Keratinocyte (primary cell): ENCODE results near the gene EXD3. TPM values are rescaled to one million over a fixed set of nuclear protein-coding genes. Genes with fewer than 3 reads are reported as not detected.

Experiments used
- DNase-seq: peaks from one replicate; pipeline ENCODE4 v3.0.0-alpha.2; 2011; ENCODE audit warnings: low read depth, missing footprints, low spot score
- FAIRE-seq: peaks from 2 replicates; lab custom pipeline; 2011; peaks lifted over from hg19 to GRCh38; lab: Jason Lieb, UNC
- H2AFZ ChIP-seq: 2 replicates; pipeline ENCODE4 v1.6.0; 2012; ENCODE audit warnings: low read length, control low read depth, inconsistent platforms; ENCODE audit not compliant: control insufficient read depth
- H3K27ac ChIP-seq: 2 replicates; pipeline ENCODE4 v1.5.1; 2011; ENCODE audit warnings: low read length; ENCODE audit not compliant: control insufficient read depth, insufficient read depth
- H3K27me3 ChIP-seq: 3 replicates; pipeline ENCODE4 v1.6.0; 2011; ENCODE audit warnings: low read length; ENCODE audit not compliant: control insufficient read depth, insufficient read depth; ENCODE audit errors: extremely low read depth
- H3K36me3 ChIP-seq, 2 experiments: 2 replicates in 1 of 2; 3 replicates in 1 of 2; pipeline ENCODE4 v1.5.1; 2011; ENCODE audit warnings: low read length in 2 of 2, mild to moderate bottlenecking in 1 of 2; ENCODE audit not compliant: control insufficient read depth in 2 of 2, insufficient read depth in 2 of 2; ENCODE audit errors: extremely low read depth in 1 of 2
- H3K4me1 ChIP-seq: 3 replicates; pipeline ENCODE4 v1.5.1; 2011; ENCODE audit warnings: low read length; ENCODE audit not compliant: control insufficient read depth, insufficient read depth; ENCODE audit errors: extremely low read depth
- H3K4me2 ChIP-seq: 3 replicates; pipeline ENCODE4 v1.6.0; 2011; ENCODE audit warnings: low read depth, low read length; ENCODE audit not compliant: control insufficient read depth, insufficient read depth; ENCODE audit errors: extremely low read depth
- H3K4me3 ChIP-seq, 3 experiments: fragments of 200-600 bp in 1 of 3; sonication (generic) in 1 of 3; 2 replicates in 2 of 3; 3 replicates in 1 of 3; pipeline ENCODE4 v1.5.1; 2011 to 2016; ENCODE audit warnings: low read length in 3 of 3, mild to moderate bottlenecking in 3 of 3, control low read depth in 2 of 3, inconsistent platforms in 1 of 3, low read depth in 1 of 3, mixed read lengths in 1 of 3, mixed run types in 1 of 3, moderate library complexity in 1 of 3; ENCODE audit not compliant: control insufficient read depth in 2 of 3, insufficient read depth in 2 of 3; ENCODE audit errors: extremely low read depth in 1 of 3
- H3K79me2 ChIP-seq: 2 replicates; pipeline ENCODE4 v1.6.0; 2012; ENCODE audit warnings: low read length; ENCODE audit not compliant: control insufficient read depth, insufficient read depth
- H3K9ac ChIP-seq: 3 replicates; pipeline ENCODE4 v1.6.0; 2011; ENCODE audit warnings: low read length; ENCODE audit not compliant: control insufficient read depth, insufficient read depth; ENCODE audit errors: extremely low read depth
- H3K9me1 ChIP-seq: 3 replicates; pipeline ENCODE4 v1.6.0; 2011; ENCODE audit warnings: low read length; ENCODE audit not compliant: control insufficient read depth, insufficient read depth; ENCODE audit errors: extremely low read depth
- H3K9me3 ChIP-seq: 2 replicates; pipeline ENCODE4 v1.5.1; 2012; ENCODE audit warnings: low read depth, low read length; ENCODE audit not compliant: control insufficient read depth
- H4K20me1 ChIP-seq: 3 replicates; pipeline ENCODE4 v1.6.0; 2011; ENCODE audit warnings: low read length; ENCODE audit not compliant: control insufficient read depth, insufficient read depth; ENCODE audit errors: extremely low read depth
- EZH2 ChIP-seq: IDR thresholded peaks from one replicate; pipeline ENCODE4 v1.6.1; 2012; ENCODE audit warnings: inconsistent platforms, mild to moderate bottlenecking, low read length, moderate library complexity
- dilution Hi-C: fragments of 300-500 bp; cut with MboI; formaldehyde crosslinking; loops from one replicate; pipeline ENCODE4 v1.7.0; 2020; ENCODE audit warnings: low sequenced_read_pairs; ENCODE audit not compliant: extremely low pct_ligation_motif_present
- polyA plus RNA-seq, 5 experiments: library from polyadenylated mRNA; depleted of rRNA in 3 of 5; stranded (reverse) in 3 of 5; stranded (forward) in 1 of 5; unstranded in 1 of 5; fragments of >200 nt; gene quantifications; 1 replicate in 1 of 5; 2 replicates in 3 of 5; 3 replicates in 1 of 5; pipeline versions ENCODE4 v1.2.1 to v1.2.3, GENCODE V29; 2011 to 2012; ENCODE audit warnings: missing spikeins in 2 of 5, low read depth in 1 of 5, low replicate concordance in 1 of 5
- TF ChIP-seq, protein P1 (sequence below), 3 experiments: IDR thresholded peaks in 1 of 3; conservative IDR thresholded peaks in 1 of 3; optimal IDR thresholded peaks in 1 of 3; 2 replicates in 2 of 3; 3 replicates in 1 of 3; pipeline versions ENCODE3 to v1.5.1; 2011; ENCODE audit warnings: low read length in 3 of 3, mild to moderate bottlenecking in 3 of 3, moderate library complexity in 2 of 3, control low read depth in 1 of 3, inconsistent platforms in 1 of 3; ENCODE audit not compliant: insufficient read depth in 2 of 3; ENCODE audit errors: extremely low read depth in 1 of 3

EXD3 gene
- polyA plus RNA-seq, 1 donor (not counting 4 experiments of a cell fraction or from before 2014, with no cell fraction given) = 1.5 TPM

DNA sequence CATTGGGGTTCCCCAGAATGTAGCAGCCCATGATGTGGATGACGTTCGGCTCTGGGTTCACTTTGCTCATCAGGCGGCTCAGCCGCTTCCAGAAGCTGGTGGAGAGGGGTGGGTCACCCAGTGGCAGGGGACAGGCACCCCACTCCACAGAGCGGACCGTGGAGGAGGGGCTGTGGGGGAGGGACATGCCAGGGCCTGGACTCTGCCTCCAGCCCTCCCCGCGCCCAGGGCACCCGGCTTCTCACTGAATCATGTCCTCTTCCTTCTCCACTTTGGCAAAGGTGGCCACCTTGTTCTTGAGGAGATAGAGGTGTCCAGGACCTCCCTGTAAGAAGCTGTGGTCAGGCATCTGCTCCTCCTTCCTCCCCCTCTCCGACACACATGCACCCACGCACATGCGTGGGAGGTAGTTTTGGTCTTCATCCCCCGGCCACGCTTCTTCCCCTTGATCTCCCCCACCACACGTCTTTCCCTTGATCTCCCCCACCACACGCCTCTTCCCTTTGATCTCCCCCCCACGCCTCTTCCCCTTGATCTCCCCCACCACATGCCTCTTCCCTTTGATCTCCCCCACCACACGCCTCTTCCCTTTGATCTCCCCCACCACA is 27.1 kb upstream of the EXD3 start:
- H4K20me1 ChIP-seq = peaks cover 5% of the 10 kb centered on the region
- H3K4me3 ChIP-seq = no peak overlapping the region
- no peak overlapping the region for H2AFZ ChIP-seq
- TF ChIP-seq EZH2 = no peak
- TF ChIP-seq, protein P1, sequence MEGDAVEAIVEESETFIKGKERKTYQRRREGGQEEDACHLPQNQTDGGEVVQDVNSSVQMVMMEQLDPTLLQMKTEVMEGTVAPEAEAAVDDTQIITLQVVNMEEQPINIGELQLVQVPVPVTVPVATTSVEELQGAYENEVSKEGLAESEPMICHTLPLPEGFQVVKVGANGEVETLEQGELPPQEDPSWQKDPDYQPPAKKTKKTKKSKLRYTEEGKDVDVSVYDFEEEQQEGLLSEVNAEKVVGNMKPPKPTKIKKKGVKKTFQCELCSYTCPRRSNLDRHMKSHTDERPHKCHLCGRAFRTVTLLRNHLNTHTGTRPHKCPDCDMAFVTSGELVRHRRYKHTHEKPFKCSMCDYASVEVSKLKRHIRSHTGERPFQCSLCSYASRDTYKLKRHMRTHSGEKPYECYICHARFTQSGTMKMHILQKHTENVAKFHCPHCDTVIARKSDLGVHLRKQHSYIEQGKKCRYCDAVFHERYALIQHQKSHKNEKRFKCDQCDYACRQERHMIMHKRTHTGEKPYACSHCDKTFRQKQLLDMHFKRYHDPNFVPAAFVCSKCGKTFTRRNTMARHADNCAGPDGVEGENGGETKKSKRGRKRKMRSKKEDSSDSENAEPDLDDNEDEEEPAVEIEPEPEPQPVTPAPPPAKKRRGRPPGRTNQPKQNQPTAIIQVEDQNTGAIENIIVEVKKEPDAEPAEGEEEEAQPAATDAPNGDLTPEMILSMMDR (optimal IDR thresholded peaks at IDR 0.05 in 1 of 3, IDR thresholded peaks at IDR 0.05 in 1 of 3, conservative IDR thresholded peaks at IDR 0.05 in 1 of 3; ENCODE audit: extremely low read depth in 1 of 3, insufficient read depth in 2 of 3, low read length in 3 of 3) = no peak
- no peaks in the 10 kb centered on the region for H3K79me2 ChIP-seq
- H3K9ac ChIP-seq = no peak overlapping the region
- H3K27ac ChIP-seq = no peak overlapping the region
- peaks cover 18% of the 10 kb centered on the region for H3K4me1 ChIP-seq
- H3K4me2 ChIP-seq = no peak overlapping the region
- no peak for DNase-seq
- dilution Hi-C loops = no loop called here
- H3K9me3 ChIP-seq = no peaks in the 10 kb centered on the region
- H3K36me3 ChIP-seq = peaks cover 8 to 14% of the 10 kb centered on the region in 2 experiments
- H3K9me1 ChIP-seq = no peaks in the 10 kb centered on the region
- H3K27me3 ChIP-seq = no peaks in the 10 kb centered on the region
- no peak for FAIRE-seq

DNA sequence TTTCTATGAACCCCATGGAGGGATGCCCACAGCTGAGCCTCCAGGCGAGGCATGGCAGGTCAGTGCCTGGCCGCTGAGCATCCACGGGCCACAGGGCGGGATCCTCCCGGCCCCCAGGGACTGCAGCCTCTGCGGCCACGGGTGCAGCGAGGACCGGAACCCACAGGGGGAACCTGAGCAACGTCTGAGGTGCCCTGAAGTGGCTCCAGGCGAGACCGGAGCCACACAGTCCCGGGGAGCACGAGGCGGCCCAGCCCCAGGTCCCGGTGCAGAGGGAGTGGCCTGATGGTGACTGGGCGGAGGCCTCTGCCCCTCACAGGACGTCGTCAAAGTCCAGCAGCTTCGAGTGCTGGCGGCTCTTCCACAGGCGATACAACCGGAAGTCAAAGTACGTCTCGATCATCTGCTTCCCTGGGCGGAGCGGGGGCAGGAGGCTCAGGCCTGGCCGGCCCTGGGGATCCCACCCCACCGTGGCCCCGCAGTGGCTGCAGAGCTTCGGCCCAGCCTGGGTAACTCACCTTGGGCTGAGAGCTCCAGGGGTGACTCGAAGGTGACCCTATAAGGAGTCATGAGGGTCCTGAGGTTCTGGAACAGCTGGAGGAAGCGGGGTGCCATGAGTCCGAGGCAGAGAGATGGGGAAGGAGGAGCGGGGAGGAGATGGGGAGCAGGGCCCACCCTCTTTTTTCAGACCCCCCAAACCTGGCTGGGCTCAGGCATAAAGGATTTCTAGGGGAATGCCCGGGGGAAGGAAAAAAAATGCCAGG is 26.3 kb upstream of the EXD3 start:
- DNase-seq (no peak), FAIRE-seq (no peak)
- peaks cover 15% of the 10 kb centered on the region for H3K4me1 ChIP-seq
- no peaks in the 10 kb centered on the region for H3K27me3 ChIP-seq
- no peaks in the 10 kb centered on the region for H3K9me1 ChIP-seq
- peaks cover 5% of the 10 kb centered on the region for H4K20me1 ChIP-seq
- H2AFZ ChIP-seq = no peak overlapping the region
- no peak overlapping the region for H3K27ac ChIP-seq
- TF ChIP-seq EZH2 = no peak
- TF ChIP-seq, protein P1 (optimal IDR thresholded peaks at IDR 0.05 in 1 of 3, IDR thresholded peaks at IDR 0.05 in 1 of 3, conservative IDR thresholded peaks at IDR 0.05 in 1 of 3; ENCODE audit: extremely low read depth in 1 of 3, insufficient read depth in 2 of 3, low read length in 3 of 3) = no peak
- no peak overlapping the region for H3K4me2 ChIP-seq
- no peaks in the 10 kb centered on the region for H3K9me3 ChIP-seq
- H3K79me2 ChIP-seq = no peaks in the 10 kb centered on the region
- no peak overlapping the region for H3K4me3 ChIP-seq
- peaks cover 8 to 14% of the 10 kb centered on the region in 2 experiments for H3K36me3 ChIP-seq
- no peak overlapping the region for H3K9ac ChIP-seq
- dilution Hi-C loops = no loop called here
